CD4-positive, alpha-beta T cell treated with Interleukin-15 for 4 hours (primary cell): ENCODE measurements around the gene SMIM43.
"Not testable (repeated sequence)": the region's sequence is repeated elsewhere in the genome, so short reads cannot be mapped to it uniquely, and the experiment has no call there.

ENCODE experiments used
- DNase-seq: peaks from one replicate; pipeline ENCODE4 v3.0.0-alpha.2; 2020; ENCODE audit warnings: low spot score

The SMIM43 gene

DNA sequence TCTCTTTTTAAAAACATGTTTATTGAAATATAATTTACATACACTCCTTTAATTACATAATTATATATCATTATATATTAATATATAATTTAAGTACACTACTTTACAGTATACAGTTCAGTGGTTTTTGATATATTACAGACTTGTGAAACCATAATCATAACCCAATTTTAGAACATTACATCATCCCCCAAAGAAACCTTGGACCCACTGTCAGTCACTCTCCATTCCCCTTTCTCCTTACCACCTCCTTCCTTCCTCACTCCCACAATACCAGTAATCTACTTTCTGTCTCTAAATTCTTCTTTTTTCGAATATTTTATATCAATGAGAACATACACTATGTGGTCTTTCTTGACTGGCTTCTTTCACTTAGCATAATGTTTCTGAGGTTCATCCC, 18.2 kb upstream of the SMIM43 start:
- DNase-seq = no peak

DNA sequence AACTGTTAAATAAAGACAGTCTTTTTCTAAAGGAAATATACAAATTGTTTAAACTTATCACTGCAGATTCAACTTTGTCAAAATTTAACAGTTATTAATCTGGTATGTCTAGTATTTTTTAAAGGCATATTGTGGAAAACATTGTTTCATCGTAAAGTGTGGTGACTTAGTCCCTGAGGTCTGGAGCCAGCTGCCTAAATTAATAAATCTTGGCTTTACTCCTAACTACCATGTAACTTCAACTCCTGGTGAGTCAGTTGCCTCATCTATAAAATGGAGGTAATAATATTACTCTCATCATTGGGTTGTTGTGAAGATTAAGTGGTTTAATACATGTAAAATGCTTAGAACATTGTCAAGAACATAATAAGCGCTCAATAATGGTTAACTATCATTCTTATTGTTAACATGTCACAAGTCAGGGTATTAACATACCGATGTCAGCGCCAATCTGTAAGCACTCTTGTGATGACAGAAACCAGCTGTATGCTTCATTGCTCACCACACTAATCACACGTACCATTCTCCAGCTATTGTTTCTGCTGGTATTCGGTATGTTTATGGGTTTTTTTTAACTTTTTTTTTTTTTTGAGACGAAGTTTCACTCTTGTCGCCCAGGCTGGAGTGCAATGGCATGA, 14.1 kb upstream of the SMIM43 start:
- no peak for DNase-seq

DNA sequence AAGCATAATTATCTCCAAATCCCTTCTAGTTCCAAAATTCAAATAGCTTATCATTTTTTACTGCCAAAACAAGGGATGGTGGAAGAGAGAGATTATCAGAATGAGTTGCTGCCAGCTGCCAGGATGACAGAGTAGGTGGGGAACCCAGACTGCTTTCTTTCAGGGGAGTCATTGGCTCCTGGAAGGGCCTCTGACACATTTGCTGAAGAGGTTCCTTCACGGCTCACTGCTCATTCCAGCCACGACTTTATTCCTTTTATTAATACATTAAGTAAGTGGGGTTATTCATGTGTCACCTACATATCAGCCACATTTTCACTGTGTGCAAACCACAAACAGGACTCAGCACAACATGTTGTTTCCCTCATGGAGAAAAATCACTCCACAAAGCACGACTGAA, 12.7 kb upstream of the SMIM43 start:
- no peak for DNase-seq

DNA sequence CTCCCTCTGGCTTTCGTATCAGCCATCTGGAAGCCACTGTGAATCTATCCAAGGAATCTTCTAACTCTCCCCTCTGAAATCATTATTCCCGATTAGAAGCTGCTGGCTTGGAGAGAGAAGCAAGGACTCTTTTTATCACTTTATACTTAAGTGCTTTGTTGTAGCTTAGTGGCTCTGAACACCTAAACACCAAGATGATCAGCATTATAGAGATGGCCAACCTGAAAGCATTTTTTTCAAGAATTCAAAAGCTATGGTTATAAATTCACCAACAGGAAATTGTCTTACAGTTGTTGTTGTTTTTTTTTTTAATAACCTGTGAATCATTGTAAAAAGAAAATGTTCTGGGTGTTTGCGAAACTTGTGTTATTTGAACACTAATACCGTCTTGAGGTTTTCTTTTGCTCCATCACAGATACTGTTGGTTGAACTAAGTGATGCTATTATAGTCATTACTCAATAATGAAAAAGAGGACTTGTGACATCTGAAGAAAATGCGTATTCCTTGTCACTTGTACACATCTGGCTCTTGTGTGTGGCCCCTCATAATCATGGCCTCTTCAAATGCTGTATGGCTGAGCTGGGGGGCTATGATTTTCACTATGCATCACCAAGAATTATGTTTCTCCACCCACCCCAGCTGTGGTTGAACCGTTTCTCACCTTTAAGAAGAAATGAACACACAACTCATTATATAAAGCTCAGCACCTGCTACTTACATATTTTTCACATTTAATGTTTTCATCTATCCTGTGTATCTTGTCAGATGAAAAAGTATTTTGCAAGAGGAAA, 11.8 kb upstream of the SMIM43 start:
- no peak for DNase-seq

DNA sequence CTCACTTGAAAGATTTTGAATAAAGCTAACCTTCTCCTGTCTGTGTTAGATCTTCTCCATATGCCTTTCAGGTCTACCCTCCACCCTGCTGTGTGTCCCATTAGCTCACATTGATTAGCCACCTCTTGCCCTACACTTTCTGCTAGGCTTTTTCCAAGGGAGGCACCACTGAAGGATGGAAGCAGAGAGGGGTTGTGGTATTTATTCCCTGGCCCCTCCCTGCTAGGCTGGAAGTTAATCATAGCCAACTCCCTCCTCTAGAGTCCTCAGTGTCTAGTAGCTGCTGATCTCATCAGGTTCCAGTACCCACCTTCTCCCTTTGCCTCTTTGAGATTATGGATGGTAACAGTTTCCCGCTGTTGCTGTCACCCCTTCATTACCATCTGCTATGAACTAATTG, 8.9 kb upstream of the SMIM43 start:
- no peak for DNase-seq

DNA sequence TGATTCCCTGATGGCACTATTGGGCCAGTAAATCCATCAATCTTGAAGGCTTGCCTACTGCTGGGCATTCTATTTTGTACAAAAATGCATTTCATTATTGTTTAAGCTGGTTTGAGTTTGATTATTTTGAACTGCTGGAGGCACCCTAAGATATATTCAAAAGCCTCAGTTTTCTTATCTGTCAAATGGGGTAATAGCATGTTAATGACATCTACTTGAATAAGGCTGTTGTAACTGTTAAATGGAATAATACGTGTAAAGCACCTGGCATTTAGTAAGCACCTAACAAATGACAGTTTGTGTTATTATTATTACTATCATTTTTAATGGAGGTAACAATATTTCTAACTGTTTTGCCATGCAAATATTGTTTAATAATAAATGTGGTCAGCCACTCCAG, 6.9 kb upstream of the SMIM43 start:
- no peak for DNase-seq

DNA sequence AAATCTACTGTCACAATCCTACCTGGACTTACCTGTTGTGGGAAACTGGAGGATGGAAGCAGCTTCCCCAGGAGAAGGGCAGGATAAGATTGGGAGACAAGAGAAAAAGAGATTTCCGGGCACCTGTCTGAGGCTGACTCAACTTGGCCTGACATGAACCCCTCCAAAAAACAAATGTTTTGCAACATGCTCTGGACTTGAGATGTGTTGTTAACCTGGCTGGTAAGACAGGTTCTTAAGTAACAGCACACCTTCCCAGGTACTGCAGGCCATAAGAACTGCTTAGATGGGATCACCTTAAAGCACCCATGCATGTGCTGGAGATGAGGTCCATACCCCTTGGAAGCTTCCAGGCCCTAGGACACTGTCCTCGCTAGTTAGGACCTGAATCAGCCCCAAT, 4.4 kb upstream of the SMIM43 start:
- no peak for DNase-seq

DNA sequence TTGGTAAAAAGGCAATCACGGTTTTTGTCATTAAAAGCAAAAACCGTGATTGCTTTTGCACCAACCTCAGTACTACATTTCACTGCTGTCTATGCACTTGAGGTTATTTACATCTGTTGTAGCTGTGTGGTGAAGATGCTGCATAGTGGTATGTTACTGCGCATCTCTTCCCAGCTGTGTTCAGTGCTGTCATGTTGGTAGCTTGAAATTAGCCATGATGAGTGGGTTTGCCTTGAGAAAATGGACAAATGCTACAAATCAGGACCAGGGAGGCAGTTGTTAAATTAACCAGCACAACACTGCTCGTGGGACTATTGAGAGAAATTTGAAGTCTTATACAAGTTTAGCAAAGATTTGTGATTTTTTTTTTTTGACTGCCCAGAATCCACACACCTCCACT, 2.2 kb upstream of the SMIM43 start:
- no peak for DNase-seq

DNA sequence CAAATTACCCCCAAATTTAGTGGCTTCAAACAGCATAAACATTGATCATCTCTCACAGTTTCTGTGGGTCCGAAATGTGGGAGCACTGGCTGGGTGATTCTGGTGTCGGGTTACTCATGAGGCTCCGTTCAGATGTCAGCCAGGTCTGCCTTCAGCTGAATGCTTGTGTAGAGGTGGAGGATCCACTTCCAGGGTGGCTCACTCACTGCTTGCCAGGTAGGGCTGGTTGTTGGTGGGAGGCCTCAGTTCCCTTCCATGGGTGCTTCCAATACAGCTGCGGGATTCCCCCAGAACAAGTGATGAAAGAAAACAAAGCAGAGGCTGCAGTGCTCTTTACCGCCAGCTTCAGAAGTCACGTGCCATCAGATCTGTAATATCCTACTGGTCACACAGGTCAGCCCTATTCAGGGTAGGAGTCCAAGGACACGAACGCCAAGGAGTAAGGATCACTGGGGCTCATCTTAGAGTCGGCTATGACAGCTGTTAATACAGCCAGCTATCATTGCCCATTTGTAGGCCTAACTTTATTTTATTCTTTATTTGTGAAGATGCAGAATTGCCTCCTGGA, 1.1 kb upstream of the SMIM43 start:
- DNase-seq = no peak

DNA sequence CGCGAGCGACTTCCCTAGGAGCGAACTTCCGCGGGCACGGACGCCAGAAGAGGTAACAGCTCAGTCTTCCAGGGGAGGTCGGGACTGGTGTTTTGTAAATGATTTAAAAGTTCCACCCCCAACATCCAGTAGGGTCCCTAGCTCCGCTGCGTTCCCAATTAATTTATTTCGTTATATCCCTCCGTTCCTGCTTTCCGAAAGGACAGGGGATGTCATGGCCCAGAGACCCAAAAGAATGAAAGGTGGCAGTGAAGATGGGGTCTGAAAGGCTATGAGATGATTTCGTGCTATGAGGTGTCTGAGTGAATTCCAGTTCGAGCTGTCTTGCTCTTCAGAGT, 373 bp upstream of the SMIM43 start:
- no peak for DNase-seq

DNA sequence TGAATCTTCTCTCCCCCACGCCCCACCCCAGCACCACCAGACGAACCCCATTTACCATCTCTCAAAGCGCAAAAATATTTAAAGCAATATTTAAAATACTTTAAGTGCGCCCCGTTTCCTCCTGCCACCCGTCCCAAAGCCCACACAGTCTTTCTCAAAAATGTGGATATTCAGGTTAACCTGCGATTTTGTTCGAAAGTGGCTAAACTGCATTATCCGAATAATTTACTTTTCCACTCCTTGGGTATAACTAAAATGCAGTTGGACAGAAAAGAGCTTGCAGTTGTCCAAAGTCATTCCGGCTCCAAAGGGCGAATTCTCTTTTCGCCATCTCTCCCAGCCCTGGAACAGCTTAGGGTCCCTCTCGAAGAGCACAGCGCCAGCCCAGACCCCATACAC, 662 bp downstream of the SMIM43 start:
- no peak for DNase-seq

DNA sequence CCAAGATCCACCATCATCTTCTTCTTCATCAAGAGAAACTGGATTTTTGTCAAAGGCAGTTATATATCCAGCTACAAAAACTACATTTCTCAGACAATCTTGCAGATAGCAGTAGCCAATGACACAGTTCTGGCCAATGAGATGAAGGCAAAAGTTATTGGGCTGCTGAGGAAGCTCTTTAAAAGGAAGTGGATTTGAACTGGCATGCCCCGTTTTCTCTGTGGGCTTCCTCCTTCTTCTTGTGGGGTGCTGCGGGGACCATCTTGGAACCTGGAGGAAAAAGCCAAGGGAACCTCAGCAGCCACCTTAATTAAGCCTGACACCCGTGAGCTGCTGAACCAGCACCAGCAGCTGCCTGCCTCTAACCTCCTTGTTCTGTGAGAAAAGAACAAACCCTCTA, 4.8 kb downstream of the SMIM43 start:
- no peak for DNase-seq

DNA sequence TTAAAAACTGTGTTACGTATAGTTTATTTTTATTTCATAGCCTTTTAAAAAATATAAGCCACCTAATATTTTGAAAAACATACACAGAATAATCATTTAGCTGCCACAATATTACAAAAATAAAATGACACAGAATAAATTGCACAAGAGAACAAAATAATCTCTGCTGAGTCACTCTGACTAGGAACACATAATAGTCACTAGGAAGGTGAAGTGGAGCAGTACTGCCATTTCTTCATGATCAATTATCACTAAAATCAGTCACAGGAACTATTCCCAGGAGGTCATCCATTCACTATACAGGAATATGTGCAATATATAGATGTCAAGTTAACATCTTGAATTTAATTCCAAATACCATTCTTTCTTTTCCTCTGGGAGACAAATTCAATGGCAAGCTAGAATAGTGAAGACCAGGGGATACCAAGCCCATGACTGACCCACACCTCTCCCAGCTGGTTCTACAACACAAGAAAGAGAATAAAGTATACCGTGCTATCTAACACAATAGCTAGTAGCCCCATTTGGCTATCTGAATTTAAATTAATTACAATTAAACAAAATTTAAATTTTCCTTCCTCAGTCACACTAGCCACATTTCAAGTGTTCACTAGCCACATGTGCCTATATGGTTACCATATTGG, 5.9 kb downstream of the SMIM43 start:
- no peak for DNase-seq

DNA sequence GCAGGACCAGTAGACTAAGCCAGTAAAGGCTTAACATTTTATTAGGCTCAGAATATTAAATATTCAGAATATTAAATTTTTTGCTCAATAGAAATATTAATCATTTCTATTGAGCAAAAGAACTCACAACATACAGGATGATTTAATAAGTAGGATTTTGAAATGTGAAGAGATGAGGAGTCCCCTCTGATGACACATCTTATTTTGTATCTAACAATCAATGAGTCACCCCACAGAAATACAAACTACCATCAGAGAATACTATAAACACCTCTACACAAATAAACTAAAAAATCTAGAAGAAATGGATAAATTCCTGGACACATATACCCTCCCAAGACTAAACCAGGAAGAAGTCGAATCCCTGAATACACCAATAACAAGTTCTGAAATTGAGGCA, 12.8 kb downstream of the SMIM43 start:
- not testable (repeated sequence) for DNase-seq

DNA sequence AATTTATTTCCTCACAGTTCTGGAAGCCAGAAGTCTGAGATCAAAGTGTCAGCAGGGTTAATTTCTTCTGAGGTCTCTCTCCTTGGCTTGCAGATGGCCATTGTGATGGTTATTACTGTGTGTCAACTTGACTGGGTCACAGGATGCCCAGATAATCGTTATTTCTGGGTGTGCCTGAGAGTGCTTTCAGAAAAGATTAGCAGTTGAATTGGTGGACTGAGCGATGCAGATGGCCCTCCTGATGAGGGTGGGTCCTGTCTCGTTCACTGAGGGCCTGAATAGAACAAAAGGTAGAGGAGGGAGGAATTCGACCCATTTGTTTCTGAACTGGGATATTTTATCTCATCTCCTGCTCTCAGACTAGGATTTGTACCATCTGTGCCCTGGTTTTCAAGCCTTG, 15.7 kb downstream of the SMIM43 start:
- DNase-seq = no peak

DNA sequence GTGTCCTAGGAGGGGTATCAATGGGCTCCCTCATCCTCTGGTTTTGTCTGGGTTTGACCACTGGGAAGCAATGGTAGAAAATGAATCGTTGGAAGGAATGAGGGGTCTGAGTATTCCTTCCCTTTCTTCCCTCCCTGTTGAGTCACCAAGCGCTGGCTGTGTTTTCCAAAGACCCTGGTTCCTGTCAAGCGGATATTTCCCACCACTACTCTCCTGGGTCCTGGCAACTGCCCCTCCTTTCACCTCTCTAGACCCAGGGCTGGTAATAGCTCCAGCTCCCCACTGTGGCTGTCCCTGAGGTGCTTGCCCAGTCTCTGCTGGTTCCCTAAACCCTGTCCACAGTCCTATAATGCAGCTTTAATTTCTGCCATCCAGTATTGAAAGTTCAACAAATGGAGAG, 22.2 kb downstream of the SMIM43 start:
- no peak for DNase-seq

DNA sequence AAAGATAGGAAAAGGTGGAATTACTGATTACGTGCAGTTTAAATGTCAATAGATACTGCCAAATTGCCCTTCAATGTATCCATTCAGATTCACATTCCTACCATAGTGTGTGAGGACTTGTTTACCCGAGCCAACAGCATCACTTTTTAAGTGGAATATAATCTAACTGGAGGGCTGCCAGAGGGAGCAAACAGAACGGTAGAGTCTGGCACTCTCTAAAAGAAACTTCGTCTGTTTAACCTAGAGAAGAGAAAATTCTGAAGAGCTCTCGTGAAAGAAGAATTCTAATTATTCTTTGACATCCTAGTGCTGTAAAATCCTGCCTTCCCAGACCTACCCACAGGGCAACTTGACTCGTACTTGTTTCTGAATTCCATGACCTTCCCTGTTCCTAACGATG, 23.2 kb downstream of the SMIM43 start:
- DNase-seq = no peak

DNA sequence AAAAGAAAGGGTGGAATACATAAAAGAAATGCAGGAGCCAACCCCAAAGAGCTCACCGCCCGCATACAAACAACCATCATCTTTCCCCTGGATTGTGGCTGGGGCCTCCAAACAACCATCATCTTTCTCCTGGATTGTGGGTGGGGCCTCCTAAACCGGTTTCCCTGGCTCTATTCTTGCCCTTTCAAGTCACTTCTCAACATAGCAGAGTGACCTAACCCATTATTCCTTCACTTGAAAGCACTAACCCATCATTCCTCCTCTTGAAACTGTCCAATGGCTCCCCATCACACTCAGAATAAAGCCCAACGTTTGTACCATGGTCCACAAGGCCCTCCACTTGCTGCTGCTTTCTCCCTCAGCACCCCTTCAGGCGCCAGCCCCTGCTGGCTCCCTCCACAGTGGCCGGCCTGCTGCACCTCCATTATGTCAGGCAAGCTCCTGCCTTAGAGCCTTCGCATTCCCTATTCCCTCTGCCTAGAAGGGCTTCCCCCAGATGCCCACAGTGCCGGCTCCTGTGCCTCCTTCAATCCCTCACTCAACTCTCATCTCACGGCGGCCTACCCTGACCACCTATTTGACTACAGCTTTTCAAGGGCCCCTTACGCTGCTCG, 24.1 kb downstream of the SMIM43 start:
- DNase-seq = no peak

DNA sequence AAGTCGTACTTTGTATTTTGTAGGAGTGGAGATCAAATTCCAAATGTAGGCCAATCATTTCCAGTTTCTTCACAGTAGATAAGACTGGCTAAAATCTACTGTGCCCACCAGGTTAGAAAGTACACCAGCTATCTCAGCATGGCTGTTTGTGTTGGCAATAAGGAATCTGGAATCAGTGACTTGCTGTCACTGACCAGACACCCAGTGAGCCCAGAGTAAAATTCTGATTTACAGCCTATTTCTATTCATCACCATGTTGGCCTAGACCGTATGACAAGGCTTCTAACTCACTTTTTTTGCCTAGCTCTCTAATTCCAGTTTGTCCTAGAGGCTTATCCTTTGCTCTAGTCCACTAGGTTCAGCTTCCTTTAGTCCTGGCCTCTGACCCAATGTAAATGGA, 25.4 kb downstream of the SMIM43 start:
- no peak for DNase-seq

DNA sequence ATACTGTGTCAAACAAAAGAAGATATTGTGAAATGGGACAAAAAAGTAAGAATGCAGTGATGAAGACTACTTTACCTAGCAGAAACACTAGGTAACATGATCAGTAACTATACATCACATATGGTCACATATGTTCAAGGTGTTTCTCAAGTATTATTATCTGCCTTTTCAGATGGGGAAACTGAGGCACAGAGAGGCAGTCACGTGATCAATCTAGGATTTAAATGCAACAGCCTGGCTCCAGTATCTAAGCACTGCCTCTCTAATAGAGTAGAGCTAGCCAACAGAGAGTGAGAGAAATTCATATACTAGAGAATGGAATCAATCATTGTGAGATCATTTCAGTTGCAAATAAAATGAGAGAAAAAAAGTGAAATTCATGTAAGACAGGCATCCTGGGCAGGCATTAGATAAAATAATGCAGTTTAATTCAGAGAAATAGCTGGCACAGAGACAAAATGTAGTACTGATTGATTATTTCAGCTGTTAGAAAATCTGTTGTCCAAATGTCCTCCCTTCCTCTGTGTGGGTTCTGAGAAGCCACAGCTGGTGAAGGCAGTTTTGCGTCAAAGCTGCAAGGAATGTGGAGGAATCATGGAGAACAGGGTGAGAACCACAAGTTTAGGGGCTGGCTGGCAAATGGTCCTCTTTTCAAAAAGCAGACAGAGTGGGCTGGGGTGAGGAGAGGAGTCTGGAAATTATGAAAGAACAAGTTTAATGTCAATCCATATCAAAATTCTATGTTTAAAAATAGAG, 26.0 kb downstream of the SMIM43 start:
- no peak for DNase-seq

DNA sequence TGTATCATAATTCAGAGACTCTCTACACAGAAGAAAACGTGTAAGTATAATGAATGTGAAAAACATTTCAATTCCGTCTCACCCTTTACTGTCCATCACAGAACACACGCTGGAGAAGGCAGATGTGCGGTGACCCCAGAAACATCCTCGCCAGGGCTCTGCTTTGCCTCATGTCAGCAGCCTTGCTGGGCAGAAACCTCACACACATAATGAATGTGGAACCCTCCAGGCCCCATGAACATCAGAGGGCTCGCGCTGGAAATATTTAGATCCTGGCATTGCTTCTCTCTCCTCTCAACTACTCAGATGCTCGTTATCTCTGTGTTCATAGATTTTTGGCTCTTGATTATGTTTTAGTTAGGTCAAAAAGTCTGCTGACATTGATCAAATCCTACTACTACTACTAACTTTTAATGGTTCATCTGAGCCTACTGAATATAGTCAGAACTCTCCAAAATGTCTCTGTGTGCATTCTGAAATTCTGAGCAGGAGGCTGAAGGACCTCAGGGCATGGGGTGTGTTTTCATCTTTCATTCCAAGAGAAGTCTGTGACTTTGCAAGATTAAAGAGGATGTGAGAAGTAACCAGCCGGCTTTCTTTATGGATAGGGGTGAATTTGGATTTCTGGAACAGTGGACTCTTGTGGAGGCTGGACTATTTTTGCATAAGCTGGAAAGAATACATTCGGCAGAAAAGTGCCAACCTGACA, 27.0 kb downstream of the SMIM43 start:
- DNase-seq = no peak
